A204.1 (cell line): ENCODE data around the gene JCHAIN.
"Not testable (repeated sequence)": the region's sequence is repeated elsewhere in the genome, so short reads cannot be mapped to it uniquely, and the experiment has no call there.

ENCODE experiments used
- FAIRE-seq: peaks from 2 replicates; lab custom pipeline; 2012; peaks lifted over from hg19 to GRCh38; lab: Jason Lieb, UNC

The JCHAIN gene

DNA sequence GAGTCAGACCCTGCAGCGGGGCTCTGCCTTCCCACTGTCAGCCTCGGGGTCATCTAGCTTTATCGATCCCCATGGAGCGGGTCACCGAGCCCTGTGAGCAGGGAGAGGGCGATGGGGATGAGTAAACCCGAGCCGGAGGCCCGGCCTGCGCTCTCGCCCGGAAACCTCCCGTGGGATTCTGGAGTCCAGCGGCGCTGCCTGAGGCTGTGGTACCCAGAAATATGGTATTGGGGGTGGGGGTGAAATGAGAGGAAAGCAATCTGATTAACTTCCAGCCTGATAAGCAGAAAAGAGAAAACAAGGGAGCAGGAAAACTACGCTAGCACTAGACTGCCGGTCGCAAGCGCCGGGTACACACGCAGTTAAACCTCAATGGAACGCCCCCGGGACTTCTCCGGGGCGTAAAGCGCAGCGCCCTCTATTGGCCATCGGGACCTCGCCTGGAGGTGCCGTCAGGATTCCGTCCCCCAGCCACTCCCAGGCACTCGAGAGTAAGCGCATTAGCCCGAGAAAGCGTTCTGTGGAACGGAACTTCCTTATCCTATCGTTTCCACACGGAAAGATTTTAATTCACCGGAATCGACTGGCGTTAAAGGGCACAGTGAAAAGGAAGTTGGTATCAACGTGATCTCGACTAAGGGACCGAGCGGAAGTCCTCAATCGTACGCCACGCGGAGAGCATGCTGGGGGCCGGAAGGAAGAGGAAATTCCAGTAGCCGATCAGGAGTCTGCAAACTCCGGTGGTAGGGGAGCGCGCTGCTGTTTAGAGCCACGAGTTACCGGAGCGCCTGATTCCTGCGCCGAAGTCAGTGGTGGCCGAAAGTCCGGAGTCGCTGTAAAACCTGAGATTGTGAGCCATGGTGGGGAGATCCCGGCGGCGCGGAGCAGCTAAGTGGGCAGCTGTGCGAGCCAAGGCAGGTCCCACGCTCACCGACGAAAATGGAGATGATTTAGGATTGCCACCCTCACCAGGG lies 21.8 kb upstream of the JCHAIN start, which contains the start of gene UTP3:
TSS of gene UTP3 (plus strand) at position 712 of the 974 bp plus-strand sequence. CDS start at position 858, 146 bp downstream.
- peak; percentile 97 for FAIRE-seq

DNA sequence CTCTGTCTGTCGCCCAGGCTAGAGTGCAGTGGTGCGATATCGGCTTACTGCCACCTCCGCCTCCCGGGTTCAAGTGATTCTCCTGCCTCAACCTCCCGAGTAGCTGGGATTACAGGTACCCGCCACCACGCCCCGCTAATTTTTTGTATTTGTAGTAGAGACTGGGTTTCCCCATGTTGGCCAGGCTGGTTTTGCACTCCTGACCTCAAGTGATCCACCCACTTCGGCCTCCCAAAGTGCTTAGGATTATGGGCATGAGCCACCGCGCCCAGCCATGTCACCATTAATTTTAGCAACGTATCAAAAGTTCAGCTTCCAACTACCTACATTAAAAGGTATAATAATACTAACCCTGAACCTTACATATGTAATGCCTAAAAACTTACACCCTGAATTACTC lies 21.1 kb upstream of the JCHAIN start:
- no peak for FAIRE-seq

GRCh38 chr4:70682142-70682541 lies 15.8 kb upstream of the JCHAIN start:
- not testable (repeated sequence) for FAIRE-seq

GRCh38 chr4:70681704-70682103 lies 15.4 kb upstream of the JCHAIN start:
- no peak for FAIRE-seq

GRCh38 chr4:70680934-70681333 lies 14.6 kb upstream of the JCHAIN start:
- FAIRE-seq: no peak

DNA sequence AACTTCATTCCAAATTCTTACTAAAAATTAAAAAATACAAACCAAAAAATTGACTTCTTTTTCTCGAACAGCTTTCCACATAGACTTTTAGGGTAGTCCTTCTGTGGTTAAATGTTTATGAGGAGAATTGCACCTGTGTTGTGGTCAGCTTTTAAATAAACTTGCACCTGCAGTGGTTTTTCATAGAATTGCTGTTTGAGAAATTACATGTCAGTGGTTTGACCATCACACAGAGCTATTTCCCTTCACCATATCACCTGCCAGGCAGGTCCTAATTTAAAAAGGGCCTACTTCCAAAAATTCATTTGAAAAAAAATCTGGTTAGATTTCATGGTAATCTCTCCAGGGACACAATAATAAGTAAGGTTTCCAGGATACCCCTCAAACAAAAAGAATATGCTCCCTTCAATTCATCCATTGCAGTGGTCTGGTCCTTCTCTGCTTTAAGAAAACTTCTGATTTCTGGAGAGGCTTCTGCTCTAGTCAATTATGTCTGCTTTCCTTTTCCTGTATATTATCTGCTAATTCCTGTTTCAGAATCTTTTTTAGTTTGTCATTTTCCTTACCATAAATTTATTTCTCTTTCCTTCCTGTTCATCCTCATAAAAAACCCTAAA lies 12.2 kb upstream of the JCHAIN start:
- no peak for FAIRE-seq

DNA sequence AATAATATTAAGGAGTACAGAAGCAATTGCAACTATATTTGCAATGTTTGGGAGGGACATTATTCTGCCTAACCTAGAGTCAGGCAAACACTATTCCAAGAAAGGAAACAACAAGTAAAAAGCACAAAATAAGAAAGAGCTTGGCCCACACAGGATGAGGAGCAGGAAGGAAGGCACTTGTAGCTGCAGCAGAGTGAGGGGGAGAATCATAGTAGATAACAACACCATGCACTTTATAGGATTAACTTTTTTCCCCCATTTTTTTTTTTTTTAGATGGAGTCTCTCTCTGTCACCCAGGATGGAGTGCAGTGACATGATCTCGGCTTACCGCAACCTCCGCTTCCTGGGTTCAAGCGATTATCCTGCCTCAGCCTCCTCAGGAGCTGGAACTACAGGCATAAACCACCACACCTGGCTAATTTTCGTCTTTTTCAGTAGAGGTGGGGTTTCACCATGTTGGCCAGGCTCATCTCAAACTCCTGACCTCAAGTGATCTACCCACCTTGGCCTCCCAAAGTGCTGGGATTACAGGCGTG lies 10.3 kb upstream of the JCHAIN start:
- no peak for FAIRE-seq

DNA sequence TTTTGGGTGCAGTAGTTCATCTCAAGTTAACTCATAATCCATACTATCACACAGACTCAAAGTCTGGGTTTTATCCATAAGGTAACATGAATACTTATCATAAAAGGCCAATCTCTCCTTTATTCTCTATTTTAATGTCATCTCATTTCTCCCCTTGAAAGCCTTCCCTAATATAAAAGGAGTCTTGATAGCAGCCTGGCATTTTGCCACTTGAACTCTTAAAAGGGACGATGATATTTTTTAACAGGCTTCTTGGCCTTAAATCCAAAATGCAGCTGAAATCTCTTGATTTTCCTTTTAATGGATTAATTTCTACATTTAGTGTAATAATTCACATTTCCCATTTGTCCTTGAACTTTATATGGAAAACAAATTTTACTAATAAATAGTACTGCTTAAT lies 8.4 kb upstream of the JCHAIN start:
- FAIRE-seq: no peak

DNA sequence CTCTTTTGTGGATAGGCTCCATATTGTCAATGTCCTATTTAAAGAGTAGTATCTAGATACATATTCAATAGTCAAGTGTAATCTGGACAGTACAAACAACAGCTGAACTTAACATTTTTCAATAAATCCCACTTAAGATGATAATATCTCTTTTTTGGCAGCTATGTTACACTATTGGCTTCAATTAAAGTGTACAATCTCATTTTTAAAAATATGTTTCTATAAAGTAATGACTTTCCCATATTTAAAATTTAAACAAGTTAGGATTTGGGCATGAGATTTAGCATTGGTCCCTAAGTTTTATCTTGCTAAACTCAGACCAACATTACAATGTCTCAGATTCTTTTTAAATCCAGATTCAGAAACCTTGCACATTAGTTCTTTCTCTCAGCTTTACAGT lies 7.9 kb upstream of the JCHAIN start:
- no peak for FAIRE-seq

- FAIRE-seq: no peak
Measured at GRCh38 chr4:70671091-70671490, 4.8 kb upstream of the JCHAIN start.

GRCh38 chr4:70670332-70671014 lies 4.2 kb upstream of the JCHAIN start:
- no peak for FAIRE-seq

- FAIRE-seq: no peak
Measured at GRCh38 chr4:70667740-70668535, 1.6 kb upstream of the JCHAIN start.

DNA sequence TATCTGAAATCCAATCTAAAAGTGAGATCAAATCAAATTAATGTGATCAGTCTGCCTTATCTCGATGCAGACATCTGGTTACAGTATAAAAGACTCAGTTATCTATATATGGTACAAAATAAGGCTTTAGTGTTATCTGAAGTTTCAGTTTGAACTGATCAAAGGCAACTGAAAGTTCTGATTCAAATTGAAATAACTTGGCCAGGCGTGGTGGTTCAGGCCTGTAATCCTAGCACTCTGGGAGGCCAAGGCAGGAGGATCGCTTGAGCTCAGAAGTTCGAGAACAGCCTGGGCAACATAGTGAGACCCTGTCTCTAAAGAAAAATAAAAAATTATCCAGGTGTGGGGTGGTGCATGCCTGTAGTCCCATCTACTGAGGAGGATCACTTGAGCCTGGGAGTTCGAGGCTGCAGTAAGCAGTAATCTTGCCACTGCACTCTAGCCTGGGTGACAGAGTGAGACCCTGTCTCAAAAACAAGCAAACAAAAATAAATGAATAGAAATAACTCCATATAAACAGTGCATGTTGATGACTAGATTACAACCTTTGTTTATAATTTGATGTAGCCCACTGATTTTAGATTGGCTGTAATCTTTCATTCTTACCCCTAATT lies 4.9 kb downstream of the JCHAIN start:
- not testable (repeated sequence) for FAIRE-seq

- FAIRE-seq: no peak
Measured at GRCh38 chr4:70660106-70660505, 6.2 kb downstream of the JCHAIN start.

DNA sequence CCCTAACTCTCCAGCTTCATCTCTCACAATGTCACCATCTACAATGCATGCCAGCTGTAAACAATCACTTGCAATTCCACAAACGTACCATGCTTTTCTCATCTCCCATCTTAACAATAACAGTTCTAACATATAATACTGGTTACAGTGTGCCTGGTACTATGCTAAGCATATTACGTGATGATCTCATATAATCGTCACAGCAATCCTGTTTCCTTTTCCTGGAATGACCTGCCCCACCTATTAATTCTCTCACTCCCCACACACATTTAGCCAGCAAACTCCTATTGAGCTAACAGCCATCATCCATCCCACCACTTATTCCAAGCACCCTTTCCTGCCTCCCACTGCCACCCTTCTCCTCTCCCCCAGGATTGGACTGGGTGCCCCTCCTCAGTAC lies 7.9 kb downstream of the JCHAIN start:
- FAIRE-seq: no peak

GRCh38 chr4:70657326-70657725 lies 9.0 kb downstream of the JCHAIN start:
- FAIRE-seq: no peak

DNA sequence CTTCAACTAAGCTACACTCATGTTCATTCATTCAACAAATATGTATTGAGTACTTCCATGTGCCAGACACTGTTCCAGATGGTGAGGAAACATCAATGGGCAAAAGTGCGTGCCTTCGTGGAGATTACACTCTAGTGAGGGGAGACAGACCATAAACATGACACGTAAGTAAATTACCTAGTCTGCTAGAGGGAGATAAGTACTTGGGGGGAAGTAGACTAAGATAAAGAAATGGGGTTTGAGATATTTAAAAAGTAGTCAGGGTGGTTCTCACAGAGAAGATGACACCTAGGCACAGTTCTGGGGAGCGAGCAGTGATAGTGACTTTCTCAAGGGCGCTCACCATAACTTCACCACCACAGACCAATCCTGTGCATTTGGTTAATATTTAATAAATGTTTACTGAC lies 11.7 kb downstream of the JCHAIN start:
- FAIRE-seq: no peak

GRCh38 chr4:70651864-70652506 lies 14.3 kb downstream of the JCHAIN start:
- peak; percentile 90 for FAIRE-seq

GRCh38 chr4:70650741-70651140 lies 15.6 kb downstream of the JCHAIN start:
- not testable (repeated sequence) for FAIRE-seq

DNA sequence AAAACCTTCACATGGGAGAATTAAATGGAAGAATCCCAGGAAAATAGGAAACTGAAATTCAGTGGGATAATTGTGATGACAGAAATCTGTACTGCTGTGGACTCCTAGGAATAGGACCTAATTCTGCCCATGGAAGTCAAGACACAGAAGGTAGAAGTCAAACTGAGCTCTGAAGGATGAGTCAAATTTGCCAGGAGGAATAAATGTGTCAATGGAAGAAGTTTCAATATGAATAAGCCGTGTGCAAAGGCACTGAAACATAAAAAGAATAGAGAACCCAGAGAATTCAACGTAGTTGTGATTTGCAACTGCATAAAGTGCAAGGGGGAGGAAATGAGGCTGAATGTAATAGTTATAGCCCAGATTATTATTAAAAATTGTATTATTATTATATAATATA lies 26.1 kb downstream of the JCHAIN start:
- no peak for FAIRE-seq
